GM12864 (cell line): Measurements from ENCODE around the gene EHBP1.

Experiments used
- DNase-seq: peaks from one replicate; pipeline ENCODE4 v3.0.0-alpha.2; 2011; ENCODE audit warnings: low read depth
- H3K4me3 ChIP-seq: 2 replicates; pipeline ENCODE4 v1.5.1; 2011; ENCODE audit warnings: mild to moderate bottlenecking, low read depth, low read length, control low read depth
- TF ChIP-seq, protein P1 (sequence below): IDR thresholded peaks from 2 replicates; pipeline ENCODE4 v1.5.1; 2011; ENCODE audit warnings: low read depth, mild to moderate bottlenecking, moderate library complexity, low read length, control low read depth, inconsistent platforms; ENCODE audit errors: missing control alignments

EHBP1 gene

DNA sequence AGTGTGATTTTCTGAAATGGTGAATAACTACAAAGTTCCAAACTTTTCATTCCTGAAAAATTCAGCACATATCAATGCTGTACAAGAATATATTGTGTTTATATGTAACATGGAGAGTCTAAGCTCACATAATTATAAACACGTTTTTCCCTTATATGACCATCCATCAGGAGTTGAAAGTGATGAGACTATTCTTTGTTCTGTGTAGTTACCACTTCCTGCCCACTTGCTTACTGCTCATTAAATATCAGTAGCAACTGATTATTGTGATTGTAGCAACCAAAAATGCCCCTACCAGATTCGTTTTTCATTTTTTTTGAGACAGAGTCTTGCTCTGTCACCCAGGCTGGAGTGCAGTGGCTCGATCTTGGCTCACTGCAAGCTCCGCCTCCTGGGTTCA lies 375.9 kb downstream of the EHBP1 start:
- TF ChIP-seq, protein P1, sequence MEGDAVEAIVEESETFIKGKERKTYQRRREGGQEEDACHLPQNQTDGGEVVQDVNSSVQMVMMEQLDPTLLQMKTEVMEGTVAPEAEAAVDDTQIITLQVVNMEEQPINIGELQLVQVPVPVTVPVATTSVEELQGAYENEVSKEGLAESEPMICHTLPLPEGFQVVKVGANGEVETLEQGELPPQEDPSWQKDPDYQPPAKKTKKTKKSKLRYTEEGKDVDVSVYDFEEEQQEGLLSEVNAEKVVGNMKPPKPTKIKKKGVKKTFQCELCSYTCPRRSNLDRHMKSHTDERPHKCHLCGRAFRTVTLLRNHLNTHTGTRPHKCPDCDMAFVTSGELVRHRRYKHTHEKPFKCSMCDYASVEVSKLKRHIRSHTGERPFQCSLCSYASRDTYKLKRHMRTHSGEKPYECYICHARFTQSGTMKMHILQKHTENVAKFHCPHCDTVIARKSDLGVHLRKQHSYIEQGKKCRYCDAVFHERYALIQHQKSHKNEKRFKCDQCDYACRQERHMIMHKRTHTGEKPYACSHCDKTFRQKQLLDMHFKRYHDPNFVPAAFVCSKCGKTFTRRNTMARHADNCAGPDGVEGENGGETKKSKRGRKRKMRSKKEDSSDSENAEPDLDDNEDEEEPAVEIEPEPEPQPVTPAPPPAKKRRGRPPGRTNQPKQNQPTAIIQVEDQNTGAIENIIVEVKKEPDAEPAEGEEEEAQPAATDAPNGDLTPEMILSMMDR: no peak
- DNase-seq: no peak

DNA sequence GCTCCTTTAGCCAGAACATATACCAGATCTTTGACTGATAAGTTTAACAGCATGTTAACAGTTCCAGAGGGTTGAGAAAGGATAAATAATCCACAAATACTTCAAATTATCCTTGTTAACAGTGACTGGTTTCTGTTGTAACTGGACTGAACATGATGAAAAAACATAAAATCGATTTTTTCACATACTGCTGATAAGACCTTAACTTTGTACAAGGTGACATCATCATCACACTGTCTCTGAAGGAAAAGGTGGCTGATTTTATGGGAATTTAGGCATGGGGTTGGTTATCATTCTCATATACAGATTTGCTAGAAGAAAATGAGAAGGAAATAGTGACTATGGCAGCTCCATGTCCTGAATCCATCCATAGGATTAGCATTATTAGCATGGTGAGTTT lies 381.2 kb downstream of the EHBP1 start:
- no peak overlapping the region for H3K4me3 ChIP-seq
- TF ChIP-seq, protein P1: no peak
- DNase-seq: no peak

More for the DNA sequence above, 375.9 kb downstream of the EHBP1 start:
- no peak overlapping the region for H3K4me3 ChIP-seq

DNA sequence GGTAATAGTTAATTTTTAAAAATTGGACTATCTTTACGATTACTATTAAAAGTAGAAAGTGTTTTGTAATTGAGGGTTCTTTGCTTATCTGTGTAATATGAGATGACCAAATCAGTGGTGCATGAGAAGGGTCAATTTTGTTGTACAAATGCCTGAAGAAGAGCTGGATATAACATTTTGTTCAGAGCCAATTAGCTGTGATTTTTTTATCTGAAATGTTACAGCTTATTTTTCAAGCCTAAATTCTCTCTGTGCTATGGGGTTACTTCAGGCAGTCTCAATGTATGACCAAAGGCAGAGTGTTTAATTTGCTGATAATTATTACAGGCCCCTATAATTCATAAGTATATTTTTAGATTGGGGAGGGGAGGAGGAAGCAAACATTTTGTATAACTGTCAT lies 386.9 kb downstream of the EHBP1 start:
- H3K4me3 ChIP-seq: no peak overlapping the region
- TF ChIP-seq, protein P1: no peak

DNA sequence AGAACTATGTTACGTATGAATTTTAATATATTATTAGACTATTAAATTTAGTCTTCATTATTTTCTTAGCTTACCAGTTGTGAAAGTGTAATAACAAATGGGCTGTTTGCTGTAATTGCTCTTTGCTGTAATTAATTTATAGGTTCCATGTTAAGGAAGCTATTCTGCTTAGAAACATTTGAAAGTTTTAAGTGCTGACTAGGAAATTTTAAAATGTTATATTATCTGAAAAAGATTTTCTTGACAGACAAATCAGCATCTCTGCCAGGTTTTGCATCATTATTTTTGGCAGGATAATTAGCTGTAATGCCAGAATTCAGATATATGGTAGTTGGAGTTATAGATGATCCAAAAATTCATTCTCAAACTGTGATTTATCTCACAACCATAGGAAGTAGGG lies 387.3 kb downstream of the EHBP1 start:
- H3K4me3 ChIP-seq: no peak overlapping the region
- no peak for DNase-seq
- TF ChIP-seq, protein P1: no peak

More for the DNA sequence above, 386.9 kb downstream of the EHBP1 start:
- no peak for DNase-seq

DNA sequence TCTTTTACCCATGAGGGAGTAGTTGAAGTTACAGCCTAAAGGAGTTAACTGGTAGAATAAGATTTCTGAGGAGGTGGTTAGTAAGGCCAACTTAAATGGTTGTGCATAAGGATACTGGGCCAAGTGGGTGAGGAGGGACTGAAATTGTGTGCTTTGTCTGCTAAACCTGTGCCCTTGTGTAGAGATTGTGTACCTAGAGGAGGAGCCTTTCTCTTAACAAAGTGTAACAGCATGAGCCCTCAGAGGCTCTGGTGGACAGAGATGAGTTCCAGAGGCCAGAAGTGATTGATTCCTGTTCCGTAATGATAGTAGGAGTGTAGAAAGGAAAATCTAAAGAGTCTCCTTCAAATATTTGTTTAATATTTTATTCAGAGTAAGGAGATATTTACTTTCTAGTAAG lies 388.0 kb downstream of the EHBP1 start:
- TF ChIP-seq, protein P1: no peak
- no peak for DNase-seq
- H3K4me3 ChIP-seq: no peak overlapping the region
